ENCODE data around the gene CBX1. TPM values are rescaled to one million over a fixed set of nuclear protein-coding genes. Genes with fewer than 3 reads are reported as not detected.

The CBX1 gene
- total and polyA plus RNA-seq, 7 experiments from 2014 or later, result 16.4 to 56.7 (median 26.1) TPM

GRCh38 chr17:48044851-48045250 is 56.4 kb downstream of the CBX1 start:
- no peaks in the 10 kb centered on the region for H3K9me3 ChIP-seq (ENCODE audit: control insufficient read depth in 2 of 3, low read length in 3 of 3)
- POLR2A ChIA-PET, result interaction anchor here (0.6 kb wide), 1 partner anchor 219 kb away, joined by 3 read pairs; no protein-coding TSS in a partner anchor
- CTCF ChIA-PET, result no interaction called here

GRCh38 chr17:48043176-48043575 is 58.1 kb downstream of the CBX1 start:
- H3K36me3 ChIP-seq (ENCODE audit: control insufficient read depth in 2 of 3, insufficient read depth in 3 of 3, low read length in 3 of 3), result no peaks in the 10 kb centered on the region
- H3K27me3 Mint-ChIP-seq, result peaks cover 0 to 18% (median 6%) of the 10 kb centered on the region in 5 donors
- H3K27me3 ChIP-seq (ENCODE audit: control insufficient read depth in 2 of 2, insufficient read depth in 2 of 2, low read length in 2 of 2), result peaks cover 0 to 1% of the 10 kb centered on the region in 2 donors
- H3K4me1 Mint-ChIP-seq, result peaks cover 10 to 34% (median 27%) of the 10 kb centered on the region in 7 donors
- H3K9me3 Mint-ChIP-seq, result peaks cover 0 to 2% (median 0%) of the 10 kb centered on the region in 11 donors
- no peaks in the 10 kb centered on the region for H3K36me3 Mint-ChIP-seq
- DNase-seq, result no peak
- POLR2A ChIA-PET, result no interaction called here
- no peak overlapping the region for H3K4me3 ChIP-seq (ENCODE audit: low read length)
- CTCF ChIA-PET, result interaction anchor here (0.8 to 1.3 kb wide), 4 partner anchors 15 to 37 kb away, joined by 3 to 5 read pairs (median 4); no protein-coding TSS in a partner anchor
- H3K4me1 ChIP-seq (ENCODE audit: control insufficient read depth in 2 of 2, insufficient read depth in 2 of 2, low read length in 2 of 2), result peaks cover 6 to 9% of the 10 kb centered on the region in 2 donors
- no peak overlapping the region for H3K27ac Mint-ChIP-seq
- no peak overlapping the region for H3K4me3 Mint-ChIP-seq
- no peak for ATAC-seq
- H3K27ac ChIP-seq (ENCODE audit: low read depth, low read length), result no peak overlapping the region
- H3K9me3 ChIP-seq (ENCODE audit: control insufficient read depth in 2 of 3, low read length in 3 of 3), result no peaks in the 10 kb centered on the region
- intact Hi-C loops (cut with micrococcal nuclease), result loop anchor here (10.0 kb wide), 2 partner anchors 198 to 792 kb away; partner anchors contain the start of genes CALCOCO2 (in 1 of the 2) and SCRN2 (in 1 of the 2)

More at GRCh38 chr17:48044851-48045250, 56.4 kb downstream of the CBX1 start:
- Histone ChIP-seq H3K4me1 (ENCODE audit: control insufficient read depth in 2 of 2, insufficient read depth in 2 of 2, low read length in 2 of 2) (peaks cover 16 to 19% of the 10 kb centered on the region in 2 donors), H3K27me3 (ENCODE audit: control insufficient read depth in 2 of 2, insufficient read depth in 2 of 2, low read length in 2 of 2) (no peaks in the 10 kb centered on the region), H3K27ac (ENCODE audit: low read depth, low read length) (no peak overlapping the region), H3K36me3 (ENCODE audit: control insufficient read depth in 2 of 3, insufficient read depth in 3 of 3, low read length in 3 of 3) (peaks cover 0 to 6% (median 0%) of the 10 kb centered on the region in 3 experiments), H3K4me3 (ENCODE audit: low read length) (no peak overlapping the region)
- DNase-seq (no peak), ATAC-seq (no peak)
- H3K4me1 Mint-ChIP-seq, result peaks cover 22 to 38% (median 35%) of the 10 kb centered on the region in 7 donors
- H3K27ac Mint-ChIP-seq, result no peak overlapping the region
- intact Hi-C loops (cut with micrococcal nuclease), result loop anchor here (5.0 to 10.0 kb wide), 5 partner anchors 200 to 1147 kb away; partner anchors contain the start of genes CALCOCO2 (in 1 of the 2), SCRN2 (in 1 of the 2) and UBE2Z (in 1 of the 2)
- peaks cover 0 to 2% (median 0%) of the 10 kb centered on the region in 11 donors for H3K9me3 Mint-ChIP-seq
- peaks cover 0 to 4% (median 0%) of the 10 kb centered on the region in 5 donors for H3K27me3 Mint-ChIP-seq
- no peaks in the 10 kb centered on the region for H3K36me3 Mint-ChIP-seq
- H3K4me3 Mint-ChIP-seq, result no peak overlapping the region

GRCh38 chr17:48038687-48039086 is 62.6 kb downstream of the CBX1 start:
- H3K27me3 Mint-ChIP-seq, result peaks cover 0 to 40% (median 13%) of the 10 kb centered on the region in 5 donors
- no peak overlapping the region for H3K4me3 ChIP-seq (ENCODE audit: low read length)
- H3K27ac Mint-ChIP-seq, result peak overlapping the region in 1 of 9 donors; percentile 31
- no peak for DNase-seq
- H3K4me1 Mint-ChIP-seq, result peaks cover 0 to 23% (median 12%) of the 10 kb centered on the region in 7 donors
- H3K27me3 ChIP-seq (ENCODE audit: control insufficient read depth in 2 of 2, insufficient read depth in 2 of 2, low read length in 2 of 2), result peaks cover 5 to 6% of the 10 kb centered on the region in 2 donors
- peaks cover 0 to 3% of the 10 kb centered on the region in 2 donors for H3K4me1 ChIP-seq (ENCODE audit: control insufficient read depth in 2 of 2, insufficient read depth in 2 of 2, low read length in 2 of 2)
- H3K9me3 Mint-ChIP-seq, result no peaks in the 10 kb centered on the region
- H3K36me3 ChIP-seq (ENCODE audit: control insufficient read depth in 2 of 3, insufficient read depth in 3 of 3, low read length in 3 of 3), result no peaks in the 10 kb centered on the region
- POLR2A ChIA-PET, result interaction anchor here (3.4 kb wide), 1 partner anchor 10 kb away, joined by 26 read pairs; the partner anchor contains the start of gene NFE2L1
- no peak overlapping the region for H3K27ac ChIP-seq (ENCODE audit: low read depth, low read length)
- intact Hi-C loops (cut with micrococcal nuclease), result no loop called here
- peaks cover 0 to 4% (median 0%) of the 10 kb centered on the region in 5 donors for H3K36me3 Mint-ChIP-seq
- H3K9me3 ChIP-seq (ENCODE audit: control insufficient read depth in 2 of 3, low read length in 3 of 3), result no peaks in the 10 kb centered on the region
- no peak for ATAC-seq
- H3K4me3 Mint-ChIP-seq, result peak overlapping the region; percentile 64 to 95 (median 88)
- CTCF ChIA-PET, result interaction anchor here (1.2 kb wide), 1 partner anchor 41 kb away, joined by 3 read pairs; no protein-coding TSS in a partner anchor

GRCh38 chr17:48037838-48038323 is 63.4 kb downstream of the CBX1 start:
- Histone ChIP-seq H3K27ac (ENCODE audit: low read depth, low read length) (no peak overlapping the region), H3K4me3 (ENCODE audit: low read length) (peak overlapping the region; percentile 25)
- H3K4me3 Mint-ChIP-seq, result peak overlapping the region; percentile 64 to 95 (median 88)

GRCh38 chr17:48037036-48037837 is 64.0 kb downstream of the CBX1 start, which contains the start of gene COPZ2:
Gene COPZ2, minus strand, starts transcription at chr17:48037797. Its CDS starts 20 bp downstream, at chr17:48037777.
- peak within 1 kb of the TSS; percentile 76 to 95 (median 88) for H3K4me3 Mint-ChIP-seq
- CTCF ChIA-PET, result interaction anchor here (1.5 to 2.2 kb wide), 5 partner anchors 10 to 26 kb away, joined by 4 to 13 read pairs (median 7); no protein-coding TSS in a partner anchor

More at GRCh38 chr17:48037838-48038323, 63.4 kb downstream of the CBX1 start:
- ChIA-PET POLR2A (interaction anchor here (1.4 to 3.4 kb wide), 2 partner anchors 10 to 11 kb away, joined by 3 to 26 read pairs; partner anchors contain the start of gene NFE2L1), CTCF (interaction anchor here (1.2 to 2.1 kb wide), 2 partner anchors 9 to 42 kb away, joined by 3 to 8 read pairs; no protein-coding TSS in a partner anchor)
- DNase-seq (peak in 1 of 9 donors; percentile 9), ATAC-seq (no peak)
- H3K9me3 ChIP-seq (ENCODE audit: control insufficient read depth in 2 of 3, low read length in 3 of 3), result no peaks in the 10 kb centered on the region
- no peaks in the 10 kb centered on the region for H3K36me3 ChIP-seq (ENCODE audit: control insufficient read depth in 2 of 3, insufficient read depth in 3 of 3, low read length in 3 of 3)
- H3K4me1 ChIP-seq (ENCODE audit: control insufficient read depth in 2 of 2, insufficient read depth in 2 of 2, low read length in 2 of 2), result peaks cover 0 to 3% of the 10 kb centered on the region in 2 donors
- Mint-ChIP-seq H3K27me3 (peaks cover 0 to 49% (median 21%) of the 10 kb centered on the region in 5 donors), H3K4me1 (peaks cover 0 to 17% (median 12%) of the 10 kb centered on the region in 7 donors), H3K36me3 (peaks cover 0 to 4% (median 0%) of the 10 kb centered on the region in 5 donors), H3K9me3 (no peaks in the 10 kb centered on the region), H3K27ac (peak overlapping the region in 3 of 9 donors; percentile 26 to 61 (median 31))
- peaks cover 5 to 6% of the 10 kb centered on the region in 2 donors for H3K27me3 ChIP-seq (ENCODE audit: control insufficient read depth in 2 of 2, insufficient read depth in 2 of 2, low read length in 2 of 2)
- intact Hi-C loops (cut with micrococcal nuclease), result loop anchor here (1.0 kb wide), 4 partner anchors 10 to 36 kb away; partner anchors contain the start of gene NFE2L1 (in 2 of the 2)

More at GRCh38 chr17:48037036-48037837, 64.0 kb downstream of the CBX1 start, which contains the start of gene COPZ2:
- ATAC-seq (peak; percentile 97), DNase-seq (peak; percentile 49 to 68 (median 64))
- Histone ChIP-seq H3K9me3 (ENCODE audit: control insufficient read depth in 2 of 3, low read length in 3 of 3) (no peaks in the 10 kb centered on the region), H3K4me1 (ENCODE audit: control insufficient read depth in 2 of 2, insufficient read depth in 2 of 2, low read length in 2 of 2) (peaks cover 0 to 3% of the 10 kb centered on the region in 2 donors), H3K4me3 (ENCODE audit: low read length) (peak within 1 kb of the TSS; percentile 67), H3K36me3 (ENCODE audit: control insufficient read depth in 2 of 3, insufficient read depth in 3 of 3, low read length in 3 of 3) (no peaks in the 10 kb centered on the region), H3K27ac (ENCODE audit: low read depth, low read length) (peak within 1 kb of the TSS; percentile 45), H3K27me3 (ENCODE audit: control insufficient read depth in 2 of 2, insufficient read depth in 2 of 2, low read length in 2 of 2) (peaks cover 5 to 6% of the 10 kb centered on the region in 2 donors)
- H3K27me3 Mint-ChIP-seq, result peaks cover 6 to 55% (median 27%) of the 10 kb centered on the region in 5 donors
- no peaks in the 10 kb centered on the region for H3K9me3 Mint-ChIP-seq
- POLR2A ChIA-PET, result interaction anchor here (1.4 to 3.4 kb wide), 2 partner anchors 11 kb away, joined by 3 to 26 read pairs; partner anchors contain the start of gene NFE2L1
- intact Hi-C loops (cut with micrococcal nuclease), result loop anchor here (1.0 kb wide), 4 partner anchors 11 to 37 kb away; partner anchors contain the start of gene NFE2L1 (in 2 of the 2)
- H3K36me3 Mint-ChIP-seq, result peaks cover 0 to 4% (median 0%) of the 10 kb centered on the region in 5 donors
- H3K4me1 Mint-ChIP-seq, result peaks cover 0 to 17% (median 12%) of the 10 kb centered on the region in 7 donors
- peak within 1 kb of the TSS in 4 of 9 donors; percentile 26 to 61 (median 45) for H3K27ac Mint-ChIP-seq

Data from naive thymus-derived CD4-positive, alpha-beta T cell (primary cell).